Brain microvascular endothelial cell (primary cell): ENCODE measurements around the gene MSI2.

Experiments
- DNase-seq: peaks from one replicate; pipeline ENCODE4 v3.0.0-alpha.2; 2020
- H3K27ac ChIP-seq: fragments of 250-450 bp; sonication (Bioruptor Pico); 2 replicates; pipeline ENCODE4 v1.5.1; 2020; ENCODE audit warnings: mild to moderate bottlenecking, moderate library complexity
- H3K27me3 ChIP-seq: fragments of 250-450 bp; sonication (Bioruptor Pico); replicated peaks from 2 replicates; pipeline ENCODE4 v1.5.1; 2020; ENCODE audit warnings: mild to moderate bottlenecking
- H3K36me3 ChIP-seq: fragments of 250-450 bp; sonication (Bioruptor Pico); replicated peaks from 2 replicates; pipeline ENCODE4 v1.5.1; 2020; ENCODE audit warnings: mild to moderate bottlenecking
- H3K4me3 ChIP-seq: 2 replicates; pipeline ENCODE4 v1.5.1; 2011; ENCODE audit warnings: low read depth, mild to moderate bottlenecking, control low read depth, low read length, moderate library complexity
- in situ Hi-C: cut with HindIII; loops from 2 replicates; pipeline ENCODE4 v1.10.0; 2017; ENCODE audit warnings: low sequenced_read_pairs, low pct_ligation_motif_present
- TF ChIP-seq, protein P1 (sequence below): IDR thresholded peaks from 2 replicates; pipeline ENCODE4 v1.5.1; 2011; ENCODE audit warnings: low read depth, mild to moderate bottlenecking, moderate library complexity, low read length, control low read depth, inconsistent platforms; ENCODE audit errors: missing control alignments

The MSI2 gene

DNA sequence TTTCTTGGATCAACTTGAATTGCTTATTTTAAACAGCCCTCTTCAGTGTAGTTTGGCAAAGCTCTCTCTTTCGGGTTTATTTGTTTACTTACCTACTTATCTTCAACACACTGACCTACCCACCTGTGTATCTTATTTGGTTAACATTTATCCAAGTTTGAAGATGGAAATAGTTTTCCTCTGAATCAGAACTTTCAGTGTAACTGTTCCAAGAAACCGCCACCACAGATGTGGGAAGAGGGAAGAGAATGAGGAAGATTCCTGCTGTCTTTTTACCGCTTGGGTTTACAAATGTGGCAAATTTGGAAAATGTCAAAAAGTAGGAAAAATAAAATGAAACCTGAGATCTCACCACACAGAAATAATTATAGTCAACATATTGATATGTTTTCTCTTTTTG is 115.8 kb downstream of the MSI2 start:
- TF ChIP-seq, protein P1, sequence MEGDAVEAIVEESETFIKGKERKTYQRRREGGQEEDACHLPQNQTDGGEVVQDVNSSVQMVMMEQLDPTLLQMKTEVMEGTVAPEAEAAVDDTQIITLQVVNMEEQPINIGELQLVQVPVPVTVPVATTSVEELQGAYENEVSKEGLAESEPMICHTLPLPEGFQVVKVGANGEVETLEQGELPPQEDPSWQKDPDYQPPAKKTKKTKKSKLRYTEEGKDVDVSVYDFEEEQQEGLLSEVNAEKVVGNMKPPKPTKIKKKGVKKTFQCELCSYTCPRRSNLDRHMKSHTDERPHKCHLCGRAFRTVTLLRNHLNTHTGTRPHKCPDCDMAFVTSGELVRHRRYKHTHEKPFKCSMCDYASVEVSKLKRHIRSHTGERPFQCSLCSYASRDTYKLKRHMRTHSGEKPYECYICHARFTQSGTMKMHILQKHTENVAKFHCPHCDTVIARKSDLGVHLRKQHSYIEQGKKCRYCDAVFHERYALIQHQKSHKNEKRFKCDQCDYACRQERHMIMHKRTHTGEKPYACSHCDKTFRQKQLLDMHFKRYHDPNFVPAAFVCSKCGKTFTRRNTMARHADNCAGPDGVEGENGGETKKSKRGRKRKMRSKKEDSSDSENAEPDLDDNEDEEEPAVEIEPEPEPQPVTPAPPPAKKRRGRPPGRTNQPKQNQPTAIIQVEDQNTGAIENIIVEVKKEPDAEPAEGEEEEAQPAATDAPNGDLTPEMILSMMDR: no peak
- Histone ChIP-seq H3K4me3 (no peak overlapping the region), H3K27ac (no peak overlapping the region), H3K27me3 (no peaks in the 10 kb centered on the region), H3K36me3 (no peaks in the 10 kb centered on the region)
- in situ Hi-C loops: no loop called here
- peak; percentile 6 for DNase-seq

DNA sequence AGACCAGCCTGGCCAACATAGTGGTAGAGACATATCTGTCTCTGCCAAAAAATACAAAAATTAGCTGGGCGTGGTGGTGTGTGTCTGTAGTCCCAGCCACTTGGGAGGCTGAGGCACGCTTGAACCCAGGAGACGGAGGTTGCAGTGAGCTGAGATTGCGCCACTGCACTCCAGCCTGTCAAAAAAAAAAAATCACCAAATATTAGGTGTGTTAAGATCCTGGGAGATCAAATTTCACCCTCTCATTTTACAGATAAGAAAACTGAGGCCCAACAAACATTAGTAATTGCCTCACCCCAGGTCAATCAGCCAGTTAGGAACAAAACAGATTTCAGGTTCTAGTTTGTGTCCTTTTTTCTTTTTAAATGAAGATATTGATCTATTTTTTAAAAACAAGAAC is 116.7 kb downstream of the MSI2 start:
- no peaks in the 10 kb centered on the region for H3K27me3 ChIP-seq
- H3K36me3 ChIP-seq: no peaks in the 10 kb centered on the region
- DNase-seq: no peak
- in situ Hi-C loops: no loop called here
- no peak overlapping the region for H3K27ac ChIP-seq
- H3K4me3 ChIP-seq: no peak overlapping the region
- TF ChIP-seq, protein P1: no peak

DNA sequence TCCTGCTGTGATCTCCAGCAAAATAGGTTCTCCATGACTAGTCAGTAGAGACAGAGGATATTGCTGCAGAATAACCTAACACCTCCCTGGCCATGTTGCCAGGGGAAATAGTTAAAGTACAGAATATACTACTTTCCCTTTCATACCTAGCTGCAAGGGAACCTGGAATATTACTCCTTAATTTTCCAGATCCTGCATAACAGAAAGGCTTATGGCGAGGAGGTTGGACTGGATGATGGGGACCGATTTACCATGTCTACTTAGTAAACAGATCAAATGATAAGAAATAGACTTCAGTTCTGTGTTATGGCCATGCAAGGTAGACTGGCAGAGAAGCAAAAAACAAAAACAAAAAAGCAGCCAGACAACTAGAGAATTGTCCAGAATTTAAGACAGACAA is 117.4 kb downstream of the MSI2 start:
- in situ Hi-C loops: no loop called here
- no peaks in the 10 kb centered on the region for H3K27me3 ChIP-seq
- DNase-seq: no peak

GRCh38 chr17:57375040-57375769 is 118.9 kb downstream of the MSI2 start:
- in situ Hi-C loops: no loop called here

More for the DNA sequence above, 117.4 kb downstream of the MSI2 start:
- no peak overlapping the region for H3K4me3 ChIP-seq
- TF ChIP-seq, protein P1: no peak
- H3K36me3 ChIP-seq: no peaks in the 10 kb centered on the region
- no peak overlapping the region for H3K27ac ChIP-seq

DNA sequence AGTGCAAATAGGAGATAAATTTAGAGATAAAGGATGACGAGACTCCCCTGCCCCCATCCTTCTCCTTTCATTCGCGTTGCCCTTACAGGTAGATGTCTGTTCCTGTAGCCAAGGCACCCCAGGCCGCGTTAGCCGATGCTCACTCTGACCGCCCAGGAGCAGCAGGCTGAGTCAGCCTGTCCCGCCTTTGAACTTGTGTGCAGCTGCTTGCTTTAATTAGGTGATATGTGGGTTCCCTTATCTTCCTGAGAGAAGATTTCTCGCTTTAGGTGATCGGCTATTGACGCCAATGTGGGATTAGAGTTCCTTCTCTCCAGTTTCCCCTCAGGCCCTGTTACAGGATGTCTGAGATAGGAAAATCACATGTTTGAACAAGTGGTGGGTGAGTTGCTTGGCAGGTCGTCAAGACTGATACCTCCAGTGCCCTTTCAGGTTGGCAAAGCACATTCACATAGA is 119.5 kb downstream of the MSI2 start:
- DNase-seq: no peak
- in situ Hi-C loops: no loop called here
- no peaks in the 10 kb centered on the region for H3K27me3 ChIP-seq
- TF ChIP-seq, protein P1: no peak
- no peaks in the 10 kb centered on the region for H3K36me3 ChIP-seq
- no peak overlapping the region for H3K4me3 ChIP-seq
- H3K27ac ChIP-seq: no peak overlapping the region

More at GRCh38 chr17:57375040-57375769, 118.9 kb downstream of the MSI2 start:
- Histone ChIP-seq H3K36me3 (no peaks in the 10 kb centered on the region), H3K27ac (no peak overlapping the region), H3K4me3 (no peak overlapping the region), H3K27me3 (no peaks in the 10 kb centered on the region)
- no peak for DNase-seq
- TF ChIP-seq, protein P1: no peak

GRCh38 chr17:57377094-57377493 is 120.8 kb downstream of the MSI2 start:
- in situ Hi-C loops: no loop called here
- DNase-seq: no peak
- H3K27me3 ChIP-seq: no peaks in the 10 kb centered on the region
- no peak overlapping the region for H3K27ac ChIP-seq
- no peaks in the 10 kb centered on the region for H3K36me3 ChIP-seq
- TF ChIP-seq, protein P1: no peak
- no peak overlapping the region for H3K4me3 ChIP-seq
